HepG2 (cell line): Measurements from ENCODE around the gene GPR179. TPM values are rescaled to one million over a fixed set of nuclear protein-coding genes. Genes with fewer than 3 reads are reported as not detected.
A peak's percentile ranks its signal among the peaks of the same experiment; 100 is the strongest.
"Not testable (repeated sequence)": the region's sequence is repeated elsewhere in the genome, so short reads cannot be mapped to it uniquely, and the experiment has no call there.

ENCODE experiments used
- ATAC-seq: fragments of 200-7000 bp; cut with Tn5 transposase; 3 replicates; pipeline ENCODE4 v1.9.1; 2020; ENCODE audit warnings: mild to moderate bottlenecking, moderate library complexity
- BruUV-seq: library from RNA; stranded (reverse); fragments of 400-500 nt; replicated peaks from 2 replicates; lab custom pipeline; 2021; lab: Mats Ljungman, UMichigan
- CTCF ChIA-PET: fragments of 300-600 bp; formaldehyde crosslinking; extraction: SDS; loops from one replicate; lab custom pipeline; 2021; ENCODE audit warnings: low total read pairs, inconsistent platforms, low intra/inter-chr PET ratio; lab: Yijun Ruan, JAX
- POLR2A ChIA-PET: fragments of 350-600 bp; sonication (Branson Sonifier 250); formaldehyde crosslinking; loops from one replicate; lab custom pipeline; 2020; ENCODE audit warnings: antibody characterized with exemption, inconsistent platforms; lab: Yijun Ruan, JAX
- DNase-seq: peaks from one replicate; pipeline ENCODE4 v3.0.0-alpha.2; 2015; ENCODE audit warnings: low spot score
- FAIRE-seq: peaks from 3 replicates; lab custom pipeline; 2011; peaks lifted over from hg19 to GRCh38; lab: Jason Lieb, UNC
- H2AFZ ChIP-seq: one replicate; pipeline ENCODE4 v1.6.1; 2011; ENCODE audit warnings: low read length, inconsistent platforms
- H3K27ac ChIP-seq: fragments of 300-600 bp; 3 replicates; pipeline ENCODE4 v1.8.0; 2011; ENCODE audit warnings: mixed run types, mild to moderate bottlenecking, mixed read lengths, low read length, inconsistent platforms; ENCODE audit not compliant: insufficient read depth; ENCODE audit errors: extremely low read length
- H3K27me3 ChIP-seq, 2 experiments: fragments of 200-600 bp in 1 of 2; 2 replicates in 1 of 2; 3 replicates in 1 of 2; pipeline versions ENCODE4 v1.6.0 to v1.8.0; 2011; ENCODE audit warnings: low read length in 2 of 2, mild to moderate bottlenecking in 2 of 2, moderate library complexity in 2 of 2, inconsistent platforms in 1 of 2; ENCODE audit not compliant: insufficient read depth in 2 of 2, control insufficient read depth in 1 of 2
- H3K36me3 ChIP-seq, 2 experiments: fragments of 200-600 bp in 1 of 2; replicated peaks in 1 of 2; 2 replicates in 1 of 2; 3 replicates in 1 of 2; pipeline versions ENCODE4 v1.5.1 to v1.8.0; 2011; ENCODE audit warnings: low read length in 2 of 2, inconsistent platforms in 1 of 2; ENCODE audit not compliant: insufficient read depth in 2 of 2, control insufficient read depth in 1 of 2
- H3K4me1 ChIP-seq: 2 replicates; pipeline ENCODE4 v1.5.1; 2012; ENCODE audit warnings: low read length, inconsistent platforms; ENCODE audit not compliant: insufficient read depth
- H3K4me2 ChIP-seq: 2 replicates; pipeline ENCODE4 v1.6.0; 2011; ENCODE audit warnings: low read depth, low read length, inconsistent platforms
- H3K4me3 ChIP-seq, 3 experiments: fragments of 200-600 bp in 1 of 3; sonication (generic), shearing (Covaris generic) in 1 of 3; replicated peaks in 1 of 3; 2 replicates each; pipeline ENCODE4 v1.5.1; 2011 to 2016; ENCODE audit warnings: low read length in 3 of 3, inconsistent platforms in 2 of 3, low read depth in 2 of 3, mild to moderate bottlenecking in 2 of 3, control low read depth in 1 of 3, mixed read lengths in 1 of 3; ENCODE audit not compliant: insufficient read depth in 1 of 3
- H3K79me2 ChIP-seq: one replicate; pipeline ENCODE4 v1.6.1; 2011; ENCODE audit warnings: low read length, inconsistent platforms; ENCODE audit not compliant: insufficient read depth
- H3K9ac ChIP-seq: 2 replicates; pipeline ENCODE4 v1.6.0; 2011; ENCODE audit warnings: mild to moderate bottlenecking, low read depth, low read length, inconsistent platforms; ENCODE audit not compliant: insufficient read depth
- H3K9me3 ChIP-seq: 2 replicates; pipeline ENCODE4 v1.5.1; 2012; ENCODE audit warnings: mild to moderate bottlenecking, low read length
- H4K20me1 ChIP-seq: 2 replicates; pipeline ENCODE4 v1.6.0; 2011; ENCODE audit warnings: inconsistent platforms, mild to moderate bottlenecking, low read length, moderate library complexity; ENCODE audit not compliant: insufficient read depth
- NR2F6 ChIP-seq, 2 experiments: IDR thresholded peaks; 2 replicates each; pipeline ENCODE4 v1.6.1; 2016; ENCODE audit warnings: antibody characterized with exemption in 1 of 2, mild to moderate bottlenecking in 1 of 2
- RAD21 ChIP-seq: fragments of 450-650 bp; formaldehyde crosslinking; IDR thresholded peaks from 2 replicates; pipeline ENCODE4 v1.5.0; 2020; ENCODE audit warnings: mild to moderate bottlenecking
- RARA ChIP-seq: IDR thresholded peaks from 2 replicates; pipeline ENCODE4 v1.6.1; 2016; ENCODE audit warnings: missing genetic modification reagents, missing compliant biosample characterization
- SAP130 ChIP-seq: IDR thresholded peaks from 2 replicates; pipeline ENCODE4 v1.6.1; 2016; ENCODE audit warnings: low read depth
- SMC3 ChIP-seq: IDR thresholded peaks from 2 replicates; pipeline ENCODE4 v1.6.1; 2011; ENCODE audit warnings: low read length, improper control_type of control experiment
- STAG1 ChIP-seq: sonication (generic); formaldehyde crosslinking; IDR thresholded peaks from 2 replicates; pipeline ENCODE4 v1.4.0; 2020; ENCODE audit warnings: missing genetic modification reagents
- TFAP4 ChIP-seq: sonication (generic); IDR thresholded peaks from 2 replicates; pipeline ENCODE4 v1.6.1; 2016; ENCODE audit warnings: low read depth, borderline replicate concordance
- ZKSCAN5 ChIP-seq: sonication (generic); formaldehyde crosslinking; IDR thresholded peaks from 2 replicates; pipeline ENCODE4 v1.5.1; 2020; ENCODE audit warnings: mild to moderate bottlenecking, missing genetic modification reagents
- ZNF629 ChIP-seq: sonication (generic); formaldehyde crosslinking; conservative IDR thresholded peaks from 2 replicates; pipeline ENCODE4 v1.5.0; 2020; ENCODE audit warnings: missing genetic modification reagents
- WGBS: methylation state at CpG from one replicate; pipeline ENCODE4 v1.1.6; 2017; ENCODE audit warnings: low lambda C conversion rate; 5-methylcytosine and 5-hydroxymethylcytosine counted together
- in situ Hi-C: cut with HindIII; loops from 2 replicates; pipeline ENCODE4 v1.10.0; 2017; ENCODE audit warnings: low pct_unique_long_range_greater_than_20kb; ENCODE audit not compliant: extremely low pct_ligation_motif_present
- intact Hi-C: fragments of 100-400 bp; cut with micrococcal nuclease; formaldehyde crosslinking; loops from one replicate; pipeline ENCODE4 v1.10.0; 2022; ENCODE audit not compliant: unreplicated experiment
- polyA plus RNA-seq, 8 experiments: library from polyadenylated mRNA; depleted of rRNA in 3 of 8; stranded (reverse) in 7 of 8; unstranded in 1 of 8; fragments of >200 nt; fragmentation: Illumina TruSeq in 4 of 8; extraction: Trizol in 4 of 8; gene quantifications; 2 replicates each; pipeline versions ENCODE4 v1.2.1 to v1.2.3, GENCODE V29; 2011 to 2016; ENCODE audit warnings: low read depth in 4 of 8, missing spikeins in 1 of 8, mixed read lengths in 1 of 8; ENCODE audit not compliant: insufficient read depth in 1 of 8
- total RNA-seq, 5 experiments: library from RNA; depleted of rRNA; stranded (reverse); fragments of >200 nt; fragmentation: Illumina TruSeq; extraction: Trizol; gene quantifications; 2 replicates each; pipeline ENCODE4 v1.2.3, GENCODE V29; 2016; ENCODE audit warnings: low read depth in 1 of 5

Gene GPR179
- total and polyA plus RNA-seq, 2 of the 13 experiments (the other 11 are each of a cell fraction or from before 2014, with no cell fraction given) = 0.03 TPM; not detected in 1

DNA sequence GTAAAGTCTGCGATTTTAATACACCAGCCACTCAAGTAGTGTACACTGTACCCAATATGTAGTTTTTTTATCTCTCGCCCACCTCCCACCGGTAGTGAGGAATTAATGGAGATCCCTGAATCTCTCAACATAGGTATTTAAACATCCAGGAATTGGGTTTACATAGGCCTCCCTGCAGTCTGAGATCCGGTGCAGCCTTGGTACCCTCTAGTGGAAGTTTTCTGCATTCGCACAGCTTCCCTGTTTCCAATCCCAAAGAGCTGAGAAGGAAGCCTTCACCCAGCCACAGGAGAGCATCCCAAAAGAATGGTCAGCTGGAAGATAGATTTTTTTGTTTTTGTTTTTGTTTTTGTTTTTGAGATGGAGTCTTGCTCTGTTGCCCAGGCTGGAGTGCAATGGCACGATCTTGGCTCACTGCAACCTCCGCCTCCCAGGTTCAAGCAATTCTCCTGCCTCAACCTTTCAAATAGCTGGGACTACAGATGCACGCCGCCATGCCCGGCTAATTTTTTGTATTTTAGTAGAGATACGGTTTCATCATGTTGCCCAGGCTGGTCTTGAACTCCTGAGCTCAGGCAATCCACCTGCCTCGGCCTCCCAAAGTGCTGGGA, 55.4 kb downstream of the GPR179 start:
- CTCF ChIA-PET = not testable (repeated sequence)

GRCh38 chr17:38286501-38287091, 57.2 kb downstream of the GPR179 start:
- FAIRE-seq; in situ Hi-C loops; POLR2A ChIA-PET; H4K20me1 ChIP-seq; DNase-seq; H3K27ac ChIP-seq; H3K79me2 ChIP-seq; H3K27me3 ChIP-seq; H3K4me1 ChIP-seq; H3K9me3 ChIP-seq; H3K36me3 ChIP-seq; CTCF ChIA-PET; TF ChIP-seq NR2F6 (IDR thresholded peaks at IDR 0.05): not testable (repeated sequence)
- Histone ChIP-seq H3K9ac (0 out of 2 replicates have a peak overlapping the region, but pooled peaks have one; percentile 1), H3K4me2 (peak overlapping the region; percentile 83), H2AFZ (peak overlapping the region; percentile 84)
- WGBS = 8% methylated on average over 9 of the region's 11 CpGs
- peak; percentile 90 for ATAC-seq
- TF ChIP-seq SAP130 (CRISPR knock-in tag) (peak; percentile 43; the same call in 1 of the 2 replicates), RARA (CRISPR knock-in tag) (peak; percentile 28; the same call in 1 of the 2 replicates), NR2F6 (CRISPR knock-in tag; IDR thresholded peaks at IDR 0.05) (0 out of 2 replicates have a peak, but pooled peaks have one; percentile 12), TFAP4 (peak; percentile 14; the same call in 1 of the 2 replicates), ZKSCAN5 (CRISPR knock-in tag) (peak; percentile 19; the same call in 1 of the 2 replicates)
- TF ChIP-seq, all 625 proteins: peak for 5; not testable (repeated sequence) for 620
- intact Hi-C loops, BruUV-seq: not testable (repeated sequence)
- H3K4me3 ChIP-seq = peak overlapping the region; percentile 41 to 48 (median 46); a peak in 5 of 6 replicates

More for the DNA sequence above, 55.4 kb downstream of the GPR179 start:
- H2AFZ ChIP-seq, H3K9me3 ChIP-seq, H3K9ac ChIP-seq, FAIRE-seq, in situ Hi-C loops, intact Hi-C loops, H3K4me2 ChIP-seq, POLR2A ChIA-PET, BruUV-seq, H4K20me1 ChIP-seq, H3K79me2 ChIP-seq, H3K4me1 ChIP-seq, H3K27me3 ChIP-seq, H3K4me3 ChIP-seq, H3K27ac ChIP-seq, H3K36me3 ChIP-seq: not testable (repeated sequence)
- TF ChIP-seq RAD21 (CRISPR knock-in tag) = peak; percentile 46; the same call in 1 of the 2 replicates
- TF ChIP-seq STAG1 = peak; percentile 72
- TF ChIP-seq SMC3 = 0 out of 2 replicates have a peak, but pooled peaks have one; percentile 23
- peak; percentile 69 for TF ChIP-seq ZNF629 (CRISPR knock-in tag)
- ATAC-seq (peak; percentile 79), DNase-seq (peak; percentile 20)
- WGBS = 11% methylated on average over 9 of the region's 12 CpGs

- H3K36me3 ChIP-seq, H2AFZ ChIP-seq, in situ Hi-C loops, H3K27ac ChIP-seq, POLR2A ChIA-PET, H3K4me3 ChIP-seq, FAIRE-seq, H3K27me3 ChIP-seq, DNase-seq, H3K4me2 ChIP-seq, intact Hi-C loops, H3K79me2 ChIP-seq, H3K9me3 ChIP-seq, H3K9ac ChIP-seq, H4K20me1 ChIP-seq, H3K4me1 ChIP-seq, BruUV-seq, CTCF ChIA-PET: not testable (repeated sequence)
- ATAC-seq = peak; percentile 28; the same call in 1 of the 3 replicates
Measured at GRCh38 chr17:38285994-38286393, 57.8 kb downstream of the GPR179 start.
